GM19324 (cell line): ENCODE measurements around the gene MECR.

ENCODE experiments used
- ATAC-seq: cut with Tn5 transposase; IDR thresholded peaks from one replicate; pipeline ENCODE4 v1.9.1; 2021; ENCODE audit warnings: mild to moderate bottlenecking, moderate library complexity; ENCODE audit not compliant: unreplicated experiment, low FRiP score

The MECR gene

GRCh38 chr1:29209173-29209572, 21.6 kb downstream of the MECR start:
- no peak for ATAC-seq

GRCh38 chr1:29208442-29208841, 22.3 kb downstream of the MECR start:
- no peak for ATAC-seq

GRCh38 chr1:29202584-29203340, 28.0 kb downstream of the MECR start:
- no peak for ATAC-seq

GRCh38 chr1:29202053-29202452, 28.7 kb downstream of the MECR start:
- no peak for ATAC-seq

GRCh38 chr1:29201595-29202051, 29.1 kb downstream of the MECR start:
- ATAC-seq, result no peak

GRCh38 chr1:29200906-29201594, 29.7 kb downstream of the MECR start:
- no peak for ATAC-seq

GRCh38 chr1:29197993-29198392, 32.7 kb downstream of the MECR start:
- no peak for ATAC-seq

- ATAC-seq, result no peak
Observed at GRCh38 chr1:29197590-29197924, 33.2 kb downstream of the MECR start.

GRCh38 chr1:29196863-29197589, 33.7 kb downstream of the MECR start:
- no peak for ATAC-seq

- no peak for ATAC-seq
Observed at GRCh38 chr1:29195881-29196291, 34.8 kb downstream of the MECR start.

GRCh38 chr1:29193879-29194455, 36.8 kb downstream of the MECR start:
- ATAC-seq, result no peak

GRCh38 chr1:29190718-29191117, 40.0 kb downstream of the MECR start:
- ATAC-seq, result no peak

- no peak for ATAC-seq
Observed at GRCh38 chr1:29186707-29187106, 44.0 kb downstream of the MECR start.

- no peak for ATAC-seq
Observed at GRCh38 chr1:29186252-29186651, 44.5 kb downstream of the MECR start.

- no peak for ATAC-seq
Observed at GRCh38 chr1:29183287-29183686, 47.4 kb downstream of the MECR start.

- peak; percentile 92 for ATAC-seq
Observed at GRCh38 chr1:29181413-29182225, 49.1 kb downstream of the MECR start, which contains the start of gene SRSF4. SRSF4 (minus strand) TSS chr1:29181900; CDS start chr1:29181752, 148 bp downstream.

- ATAC-seq, result no peak
Observed at GRCh38 chr1:29180497-29181412, 50.0 kb downstream of the MECR start.

GRCh38 chr1:29179641-29180184, 51.0 kb downstream of the MECR start:
- no peak for ATAC-seq
